CMK (cell line): Measurements from ENCODE around the gene HSDL2.
"Not testable (repeated sequence)": the region's sequence is repeated elsewhere in the genome, so short reads cannot be mapped to it uniquely, and the experiment has no call there.

ENCODE experiments used
- DNase-seq: peaks from one replicate; pipeline ENCODE4 v3.0.0-alpha.2; 2010; ENCODE audit warnings: low read depth

HSDL2 gene

DNA sequence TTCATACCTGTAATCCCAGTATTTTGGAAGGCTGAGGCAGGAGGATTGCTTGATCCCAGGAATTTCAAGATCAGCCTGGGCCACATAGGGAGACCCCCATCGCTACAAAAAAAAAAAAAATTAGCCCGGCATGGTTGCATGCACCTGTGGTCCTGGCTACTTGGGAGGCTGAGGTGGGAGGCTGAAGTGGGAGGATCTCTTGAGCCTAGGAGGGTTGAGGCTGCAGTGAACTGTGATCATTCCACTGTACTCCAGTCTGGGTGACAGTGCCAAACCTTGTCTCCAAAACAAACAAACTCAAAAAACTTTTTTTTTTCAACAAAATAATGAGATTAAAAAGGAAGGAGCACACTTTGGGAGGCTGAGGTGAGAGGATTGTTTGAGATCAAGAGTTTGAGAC, 120.9 kb downstream of the HSDL2 start:
- no peak for DNase-seq

DNA sequence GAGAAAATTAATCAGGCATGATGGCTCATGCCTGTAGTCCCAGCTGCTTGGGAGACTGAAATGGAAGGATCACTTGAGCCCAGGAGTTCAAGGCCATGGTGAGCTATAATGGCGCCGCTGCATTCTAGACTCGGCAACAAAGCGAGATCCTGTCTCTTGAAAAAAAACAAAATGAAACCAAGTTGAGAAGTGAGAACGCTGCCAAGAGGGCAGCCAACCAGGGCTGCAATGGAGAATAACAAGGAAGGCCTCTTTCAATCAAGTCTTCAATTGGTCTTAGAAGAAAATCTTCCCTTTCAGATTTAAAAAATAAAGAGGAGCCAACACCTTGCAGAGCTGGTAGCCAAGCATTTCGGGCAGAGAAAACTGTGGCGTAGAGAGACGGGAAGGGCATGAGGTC, 121.4 kb downstream of the HSDL2 start:
- no peak for DNase-seq

GRCh38 chr9:112502175-112502946, 122.5 kb downstream of the HSDL2 start:
- DNase-seq = no peak

DNA sequence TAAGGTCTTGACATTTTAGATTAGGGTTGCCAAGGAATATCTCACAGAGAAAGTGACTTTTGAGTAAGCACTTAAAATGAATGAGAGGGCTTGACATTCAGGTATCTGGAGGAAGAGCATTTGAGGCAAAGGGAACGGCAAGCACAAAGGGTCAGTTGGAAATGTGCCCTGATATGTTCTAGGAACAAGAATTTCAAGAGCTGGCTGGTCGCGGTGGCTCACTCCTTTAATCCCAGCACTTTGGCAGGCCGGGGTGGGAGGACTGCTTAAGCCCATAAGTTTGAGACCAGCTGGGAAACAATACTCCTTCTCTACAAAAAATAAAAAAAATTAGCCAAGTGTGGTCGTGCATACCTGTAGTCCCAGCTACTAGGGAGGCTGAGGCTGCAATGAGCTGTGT, 123.3 kb downstream of the HSDL2 start:
- no peak for DNase-seq

DNA sequence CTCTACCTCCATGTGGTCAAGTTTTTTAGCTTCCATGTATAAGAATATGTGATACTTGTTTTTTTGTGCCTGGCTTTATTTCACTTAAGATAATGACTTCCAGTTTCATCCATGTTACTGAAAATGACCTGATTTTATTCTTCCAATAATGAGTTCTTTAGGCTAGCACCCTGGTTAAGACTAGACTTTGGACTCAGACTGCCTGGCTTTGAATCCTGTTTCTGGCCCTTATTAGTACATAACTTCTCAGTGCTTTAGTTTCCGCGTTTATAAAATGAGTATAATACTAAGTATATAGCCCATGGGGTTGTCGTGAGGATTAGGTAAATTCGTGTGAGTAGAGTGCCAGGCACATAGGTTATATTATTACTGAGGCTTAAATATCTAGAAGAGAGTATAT, 125.2 kb downstream of the HSDL2 start:
- no peak for DNase-seq

DNA sequence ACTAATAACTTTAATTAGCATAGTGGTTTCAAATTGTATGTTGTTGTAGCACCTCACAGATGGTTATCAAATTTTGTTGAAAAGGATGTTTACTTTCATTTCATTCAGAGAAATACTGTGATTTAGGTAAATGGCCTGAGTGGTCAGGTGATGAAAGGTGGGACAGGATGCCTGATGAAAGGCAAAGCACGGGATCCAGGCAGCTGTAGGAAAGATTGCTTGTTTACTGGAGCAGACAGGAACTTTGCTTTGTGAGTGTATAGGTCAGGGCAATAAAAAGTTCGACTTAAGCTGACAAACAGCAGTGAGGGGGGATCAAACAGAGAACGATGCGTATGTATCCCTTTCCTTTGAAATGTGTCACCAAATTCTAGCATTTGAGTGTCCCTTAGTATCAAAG, 125.7 kb downstream of the HSDL2 start:
- DNase-seq = no peak

- no peak for DNase-seq
These were observed 126.7 kb downstream of the HSDL2 start for GRCh38 chr9:112506571-112506970.

GRCh38 chr9:112507001-112507680, 127.2 kb downstream of the HSDL2 start:
- no peak for DNase-seq

DNA sequence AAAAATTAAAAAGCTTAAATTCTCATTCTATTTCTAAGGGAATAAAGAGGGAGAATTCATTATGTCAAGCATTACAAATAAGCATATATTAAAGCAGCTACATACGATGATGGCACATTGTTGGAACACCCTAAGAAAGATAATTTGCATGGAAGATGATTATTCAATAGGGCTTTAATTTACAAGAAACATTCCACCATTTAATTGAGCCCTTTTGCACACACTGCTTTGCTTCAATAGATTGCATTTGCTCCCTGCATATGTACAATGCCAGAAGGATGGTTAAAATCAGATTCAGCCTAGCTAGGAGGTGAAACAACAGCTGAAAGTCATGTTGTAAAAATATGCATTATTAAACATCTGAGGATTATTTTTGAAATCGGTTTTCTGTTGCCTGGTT, 128.5 kb downstream of the HSDL2 start:
- DNase-seq = no peak

GRCh38 chr9:112512377-112512776, 132.5 kb downstream of the HSDL2 start:
- DNase-seq = not testable (repeated sequence)

GRCh38 chr9:112516769-112517168, 136.9 kb downstream of the HSDL2 start:
- DNase-seq = no peak

DNA sequence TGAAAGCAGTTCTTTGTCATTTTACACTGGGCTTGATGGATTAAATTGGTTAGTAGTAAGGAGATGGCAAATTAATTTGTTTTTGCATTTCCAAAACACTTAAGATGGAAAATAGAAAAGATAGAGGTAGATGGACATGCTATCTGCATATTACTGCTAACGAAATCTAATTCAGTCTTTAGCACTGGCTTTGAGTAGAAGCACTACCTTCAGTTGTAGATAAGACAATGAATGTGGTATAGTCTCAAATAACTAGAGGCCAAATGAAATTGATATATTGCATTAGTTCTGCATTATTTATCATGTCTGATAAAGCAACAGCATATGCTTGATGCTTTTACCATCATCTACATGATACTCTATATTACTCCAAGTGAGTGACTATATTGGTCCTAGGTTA, 140.2 kb downstream of the HSDL2 start:
- no peak for DNase-seq

DNA sequence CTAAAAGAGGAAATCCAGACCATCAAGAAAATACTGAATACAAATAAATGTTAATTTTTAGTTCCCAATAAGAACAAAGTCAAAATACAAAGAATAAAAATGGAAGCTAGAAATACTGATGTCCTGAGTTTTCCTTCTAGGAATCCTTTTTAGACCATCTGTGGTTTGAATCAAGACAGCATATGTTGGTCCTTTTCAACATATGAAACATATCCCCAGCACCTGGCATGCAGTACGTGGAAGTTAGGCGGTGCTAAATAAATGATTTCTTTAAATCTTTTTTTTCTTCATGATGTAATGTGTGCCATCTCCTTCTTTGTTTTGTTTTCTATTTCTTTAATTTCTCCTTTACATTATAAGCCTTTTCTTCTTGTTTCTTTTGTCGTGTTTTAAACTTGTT, 140.7 kb downstream of the HSDL2 start:
- DNase-seq = no peak
